Left lung (tissue), 10 donors: ENCODE results near the gene NOLC1. TPM values are rescaled to one million over a fixed set of nuclear protein-coding genes. Genes with fewer than 3 reads are reported as not detected.
"Not testable (repeated sequence)": the region's sequence is repeated elsewhere in the genome, so short reads cannot be mapped to it uniquely, and the experiment has no call there.

Experiments
- ATAC-seq: fragments of 200-7000 bp; cut with Tn5 transposase; one replicate; pipeline ENCODE4 v1.9.1; 2020; ENCODE audit warnings: moderate library complexity
- DNase-seq, 4 donors: peaks; one replicate each; pipeline ENCODE4 v3.0.0-alpha.2; 2013 to 2020
- H3K27ac ChIP-seq, 2 donors: fragments of 200-600 bp; sonication (generic) in 1 of 2; one replicate each; pipeline versions ENCODE4 v1.5.0 to v1.8.0; 2020 to 2021
- H3K27me3 ChIP-seq, 2 donors: fragments of 200-600 bp; sonication (generic) in 1 of 2; one replicate each; pipeline versions ENCODE4 v1.5.0 to v1.8.0; 2020 to 2021
- H3K36me3 ChIP-seq, 2 donors: fragments of 200-600 bp; sonication (generic) in 1 of 2; one replicate each; pipeline versions ENCODE4 v1.5.0 to v1.8.0; 2020 to 2021
- H3K4me1 ChIP-seq, 2 donors: fragments of 200-600 bp; one replicate each; pipeline ENCODE4 v1.8.0; 2021
- H3K4me3 ChIP-seq, 2 donors: fragments of 200-600 bp; sonication (generic) in 1 of 2; one replicate each; pipeline versions ENCODE4 v1.5.0 to v1.8.0; 2020 to 2021; ENCODE audit warnings: mild to moderate bottlenecking in 1 of 2
- H3K9me3 ChIP-seq, 2 donors: fragments of 200-600 bp; sonication (generic) in 1 of 2; one replicate each; pipeline versions ENCODE4 v1.5.0 to v1.8.0; 2020 to 2021
- CTCF ChIP-seq, 2 donors: fragments of 200-600 bp; sonication (generic) in 1 of 2; IDR thresholded peaks; one replicate each; pipeline versions ENCODE4 v1.5.0 to v1.8.0; 2021; ENCODE audit warnings: antibody characterized with exemption in 2 of 2
- intact Hi-C, 2 donors: fragments of 100-400 bp; cut with DNase I; formaldehyde crosslinking; loops; one replicate each; pipeline versions ENCODE4 v1.11.2 to v1.14.2; 2022
- polyA plus RNA-seq, 6 donors: library from polyadenylated mRNA; unstranded; fragments of 120-200 nt; gene quantifications; one replicate each; pipeline ENCODE4 v1.2.1, GENCODE V29; 2013; ENCODE audit not compliant: insufficient read length in 6 of 6
- total RNA-seq, 2 donors: library from RNA; stranded (reverse); fragmentation: NEBNext Ultra II Directional; extraction: Animal tissue kit (Norgen Biotek cat#: 25700); gene quantifications; one replicate each; pipeline ENCODE4 v1.2.1, GENCODE V29; 2021
- donor health status: DM: no; HTN: yes; CAD: no.
- donor health status: DM: no; HTN: no; CAD: no.

The NOLC1 gene
- total and polyA plus RNA-seq, 8 donors = 34.1 to 95.7 (median 80.9) TPM

GRCh38 chr10:102185272-102185671 is 33.1 kb downstream of the NOLC1 start:
- DNase-seq (no peak), ATAC-seq (no peak)
- peaks cover 0 to 2% of the 10 kb centered on the region in 2 donors for H3K9me3 ChIP-seq
- peaks cover 0 to 7% of the 10 kb centered on the region in 2 donors for H3K4me1 ChIP-seq
- H3K27ac ChIP-seq = no peak overlapping the region
- H3K36me3 ChIP-seq = no peaks in the 10 kb centered on the region
- no peaks in the 10 kb centered on the region for H3K27me3 ChIP-seq
- intact Hi-C loops = no loop called here
- no peak for TF ChIP-seq CTCF (IDR thresholded peaks at IDR 0.05)
- H3K4me3 ChIP-seq = no peak overlapping the region

GRCh38 chr10:102185811-102186527 is 33.8 kb downstream of the NOLC1 start:
- Histone ChIP-seq H3K4me1 (peaks cover 0 to 7% of the 10 kb centered on the region in 2 donors), H3K4me3 (no peak overlapping the region), H3K36me3 (no peaks in the 10 kb centered on the region), H3K27ac (no peak overlapping the region), H3K27me3 (no peaks in the 10 kb centered on the region), H3K9me3 (peaks cover 0 to 2% of the 10 kb centered on the region in 2 donors)
- ATAC-seq = peak; percentile 30
- TF ChIP-seq CTCF (IDR thresholded peaks at IDR 0.05) = no peak
- peak in 2 of 4 donors; percentile 13 for DNase-seq
- intact Hi-C loops = no loop called here

GRCh38 chr10:102188298-102188940 is 36.2 kb downstream of the NOLC1 start:
- Histone ChIP-seq H3K27ac (no peak overlapping the region), H3K4me3 (no peak overlapping the region), H3K36me3 (no peaks in the 10 kb centered on the region), H3K27me3 (no peaks in the 10 kb centered on the region), H3K4me1 (peaks cover 0 to 7% of the 10 kb centered on the region in 2 donors), H3K9me3 (peaks cover 0 to 10% of the 10 kb centered on the region in 2 donors)
- intact Hi-C loops = no loop called here
- DNase-seq (no peak), ATAC-seq (no peak)
- no peak for TF ChIP-seq CTCF (IDR thresholded peaks at IDR 0.05)

- Histone ChIP-seq H3K27ac (peak overlapping the region in 1 of 2 donors; percentile 16), H3K9me3 (peaks cover 0 to 10% of the 10 kb centered on the region in 2 donors)
- ATAC-seq, H3K4me3 ChIP-seq, intact Hi-C loops, H3K27me3 ChIP-seq, H3K36me3 ChIP-seq, H3K4me1 ChIP-seq, DNase-seq: not testable (repeated sequence)
These were observed 37.0 kb downstream of the NOLC1 start for GRCh38 chr10:102188941-102189898.

- no peak for TF ChIP-seq CTCF (IDR thresholded peaks at IDR 0.05)
- DNase-seq (no peak), ATAC-seq (no peak)
- H3K27me3 ChIP-seq = no peaks in the 10 kb centered on the region
- H3K9me3 ChIP-seq = peaks cover 0 to 9% of the 10 kb centered on the region in 2 donors
- no peaks in the 10 kb centered on the region for H3K36me3 ChIP-seq
- intact Hi-C loops = no loop called here
- no peak overlapping the region for H3K4me3 ChIP-seq
- no peak overlapping the region for H3K27ac ChIP-seq
- peaks cover 0 to 7% of the 10 kb centered on the region in 2 donors for H3K4me1 ChIP-seq
These were observed 39.8 kb downstream of the NOLC1 start for GRCh38 chr10:102191956-102192355.
